CD8-positive, alpha-beta memory T cell (primary cell): ENCODE data around the gene ARAP3. TPM values are rescaled to one million over a fixed set of nuclear protein-coding genes. Genes with fewer than 3 reads are reported as not detected.
A peak's percentile ranks its signal among the peaks of the same experiment; 100 is the strongest.

Experiments used
- CTCF ChIA-PET: fragments of 350-600 bp; sonication (Branson Sonifier 250); formaldehyde crosslinking; loops from one replicate; lab custom pipeline; 2021; ENCODE audit warnings: antibody characterized with exemption; lab: Charles Lee
- POLR2A ChIA-PET: fragments of 350-600 bp; sonication (Branson Sonifier 250); formaldehyde crosslinking; loops from one replicate; lab custom pipeline; 2021; ENCODE audit warnings: antibody characterized with exemption; lab: Charles Lee
- DNase-seq, 5 donors: peaks; one replicate each; pipeline versions ENCODE4 v3.0.0 to v3.0.0-alpha.2; 2020 to 2022; ENCODE audit warnings: mixed read lengths in 1 of 5
- H3K27ac ChIP-seq: one replicate; pipeline ENCODE4 v1.7.0; 2013; ENCODE audit warnings: low read depth, mild to moderate bottlenecking, low read length, moderate library complexity
- H3K27me3 ChIP-seq: 2 replicates; pipeline ENCODE4 v1.7.0; 2013; ENCODE audit warnings: low read length, mild to moderate bottlenecking; ENCODE audit not compliant: insufficient read depth, poor library complexity, severe bottlenecking
- H3K36me3 ChIP-seq: 2 replicates; pipeline ENCODE4 v1.7.0; 2013; ENCODE audit warnings: mild to moderate bottlenecking, low read length, moderate library complexity; ENCODE audit not compliant: insufficient read depth
- H3K4me1 ChIP-seq: 2 replicates; pipeline ENCODE4 v1.7.0; 2013; ENCODE audit warnings: mild to moderate bottlenecking, low read length, moderate library complexity; ENCODE audit not compliant: insufficient read depth
- H3K4me3 ChIP-seq: 2 replicates; pipeline ENCODE4 v1.7.0; 2013; ENCODE audit warnings: mild to moderate bottlenecking, low read length
- H3K9me3 ChIP-seq: 2 replicates; pipeline ENCODE4 v1.7.0; 2013; ENCODE audit warnings: mild to moderate bottlenecking, low read length
- H3K27ac Mint-ChIP-seq, 8 donors: one replicate each; pipeline ENCODE4 v1.8.0; 2020 to 2021; ENCODE audit warnings: mixed read lengths in 8 of 8, mild to moderate bottlenecking in 6 of 8, inconsistent platforms in 3 of 8, moderate library complexity in 3 of 8
- H3K27me3 Mint-ChIP-seq, 2 donors: one replicate each; pipeline ENCODE4 v1.8.0; 2020 to 2021; ENCODE audit warnings: mixed read lengths in 2 of 2, mild to moderate bottlenecking in 1 of 2, moderate library complexity in 1 of 2
- H3K36me3 Mint-ChIP-seq, 3 donors: one replicate each; pipeline ENCODE4 v1.8.0; 2020 to 2021; ENCODE audit warnings: mixed read lengths in 3 of 3, inconsistent platforms in 1 of 3, mild to moderate bottlenecking in 1 of 3
- H3K4me1 Mint-ChIP-seq, 3 donors: one replicate each; pipeline ENCODE4 v1.8.0; 2020 to 2021; ENCODE audit warnings: mixed read lengths in 3 of 3, inconsistent platforms in 1 of 3, mild to moderate bottlenecking in 1 of 3
- H3K4me3 Mint-ChIP-seq, 7 donors: one replicate each; pipeline ENCODE4 v1.8.0; 2020 to 2021; ENCODE audit warnings: mixed read lengths in 7 of 7, mild to moderate bottlenecking in 6 of 7, moderate library complexity in 4 of 7, inconsistent platforms in 2 of 7
- H3K9me3 Mint-ChIP-seq, 5 donors: one replicate each; pipeline ENCODE4 v1.8.0; 2020 to 2022; ENCODE audit warnings: mixed read lengths in 5 of 5, mild to moderate bottlenecking in 3 of 5, moderate library complexity in 2 of 5, inconsistent platforms in 1 of 5
- polyA plus RNA-seq: library from polyadenylated mRNA; unstranded; fragments of 300-500 nt; fragmentation: Illumina TruSeq; gene quantifications from one replicate; pipeline ENCODE4 v1.2.3, GENCODE V29; 2021
- total RNA-seq, 2 experiments: library from RNA; stranded (reverse); gene quantifications; one replicate each; pipeline ENCODE4 v1.2.3, GENCODE V29; 2021

The ARAP3 gene
- total and polyA plus RNA-seq, 3 experiments from 2014 or later: 0.20 to 7.9 (median 6.9) TPM

DNA sequence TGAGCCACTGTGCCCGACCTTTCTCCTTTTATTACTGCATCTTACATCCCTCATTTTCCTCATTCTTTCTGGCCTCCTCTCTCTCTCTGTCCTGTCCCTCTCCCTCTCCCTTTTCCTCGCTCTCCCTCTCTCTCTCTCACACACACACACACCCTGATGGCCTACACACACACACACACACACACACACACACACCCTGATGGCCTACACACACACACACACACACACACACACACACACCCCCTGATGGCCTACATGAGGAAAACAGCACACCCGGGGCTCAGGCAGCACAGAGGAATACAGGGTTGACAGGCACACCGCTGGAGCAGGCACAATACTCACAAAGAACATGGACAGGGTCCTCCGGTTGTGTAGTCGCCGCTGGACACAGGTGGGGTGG, 27.0 kb downstream of the ARAP3 start:
- Mint-ChIP-seq H3K36me3 (peaks cover 0 to 14% (median 14%) of the 10 kb centered on the region in 3 donors), H3K4me1 (peaks cover 23 to 29% (median 28%) of the 10 kb centered on the region in 3 donors), H3K27me3 (peaks cover 8 to 12% of the 10 kb centered on the region in 2 donors), H3K4me3 (no peak overlapping the region), H3K9me3 (no peaks in the 10 kb centered on the region), H3K27ac (peak overlapping the region in 1 of 8 donors; percentile 41)
- ChIA-PET POLR2A (interaction anchor here (0.7 kb wide), 1 partner anchor 45 kb away, joined by 3 read pairs; no protein-coding TSS in a partner anchor), CTCF (interaction anchor here (1.8 kb wide), 1 partner anchor 225 kb away, joined by 5 read pairs; no protein-coding TSS in a partner anchor)
- H3K36me3 ChIP-seq: no peaks in the 10 kb centered on the region
- no peaks in the 10 kb centered on the region for H3K27me3 ChIP-seq
- no peak overlapping the region for H3K4me3 ChIP-seq
- H3K4me1 ChIP-seq: peaks cover 20% of the 10 kb centered on the region
- no peaks in the 10 kb centered on the region for H3K9me3 ChIP-seq
- DNase-seq: no peak
- H3K27ac ChIP-seq: no peak overlapping the region

DNA sequence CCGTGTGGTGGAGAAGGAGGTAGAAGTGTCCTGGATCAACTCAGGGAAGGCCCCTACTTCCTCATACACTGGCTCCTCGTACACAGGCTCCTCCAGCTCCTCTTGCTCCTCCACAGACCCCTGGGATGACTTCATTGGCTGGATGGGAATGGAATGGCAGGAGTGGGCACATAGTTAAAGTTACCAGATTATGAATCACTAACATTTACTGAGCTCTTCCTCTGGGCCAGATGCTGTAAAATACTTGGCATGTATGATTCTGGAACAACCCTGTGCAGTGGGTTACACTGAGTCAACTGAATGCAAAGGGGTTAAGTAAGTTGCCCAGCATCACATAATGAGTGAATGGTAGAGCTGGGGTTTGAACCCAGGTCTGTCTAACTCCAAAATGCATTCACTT, 27.7 kb downstream of the ARAP3 start:
- Mint-ChIP-seq H3K27me3 (peaks cover 8 to 12% of the 10 kb centered on the region in 2 donors), H3K36me3 (peaks cover 0 to 20% (median 8%) of the 10 kb centered on the region in 3 donors), H3K27ac (no peak overlapping the region), H3K4me3 (peak overlapping the region in 1 of 7 donors; percentile 15), H3K4me1 (peaks cover 31 to 36% (median 35%) of the 10 kb centered on the region in 3 donors), H3K9me3 (no peaks in the 10 kb centered on the region)
- H3K27me3 ChIP-seq: no peaks in the 10 kb centered on the region
- no peaks in the 10 kb centered on the region for H3K36me3 ChIP-seq
- no peak overlapping the region for H3K4me3 ChIP-seq
- H3K4me1 ChIP-seq: peaks cover 26% of the 10 kb centered on the region
- ChIA-PET CTCF (interaction anchor here (1.1 to 2.0 kb wide), 3 partner anchors 10 to 225 kb away, joined by 3 to 6 read pairs (median 5); no protein-coding TSS in a partner anchor), POLR2A (interaction anchor here (0.7 to 0.8 kb wide), 2 partner anchors 9 to 46 kb away, joined by 3 to 5 read pairs; no protein-coding TSS in a partner anchor)
- H3K9me3 ChIP-seq: no peaks in the 10 kb centered on the region
- no peak overlapping the region for H3K27ac ChIP-seq
- DNase-seq: no peak

DNA sequence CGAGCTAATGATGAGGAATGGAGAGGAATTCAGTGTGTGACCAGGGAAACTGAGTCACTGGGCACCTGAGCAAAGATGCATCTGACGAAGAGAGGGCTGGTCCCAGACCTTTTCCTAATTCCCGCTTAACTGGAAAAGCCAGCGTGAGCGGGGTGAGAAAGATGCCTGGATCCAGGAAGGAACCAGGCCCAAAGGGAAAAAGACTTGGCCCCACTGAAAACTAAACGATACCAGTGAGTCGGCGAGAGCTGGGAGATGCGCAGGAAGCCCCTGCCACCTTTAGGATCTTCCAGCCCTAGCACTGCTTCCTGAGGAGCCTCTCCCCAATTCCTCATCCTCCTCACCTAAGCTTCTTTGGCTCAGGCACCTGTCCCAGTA, 30.3 kb downstream of the ARAP3 start:
- Histone ChIP-seq H3K27ac (peak overlapping the region; percentile 73), H3K4me1 (peaks cover 26% of the 10 kb centered on the region), H3K4me3 (peak overlapping the region; percentile 78), H3K36me3 (no peaks in the 10 kb centered on the region), H3K9me3 (no peaks in the 10 kb centered on the region), H3K27me3 (no peaks in the 10 kb centered on the region)
- Mint-ChIP-seq H3K4me3 (peak overlapping the region; percentile 82 to 99 (median 95)), H3K36me3 (peaks cover 2 to 34% (median 6%) of the 10 kb centered on the region in 3 donors), H3K9me3 (no peaks in the 10 kb centered on the region), H3K4me1 (peaks cover 40 to 55% (median 49%) of the 10 kb centered on the region in 3 donors), H3K27ac (peak overlapping the region; percentile 85 to 99 (median 96)), H3K27me3 (peaks cover 0 to 5% of the 10 kb centered on the region in 2 donors)
- POLR2A ChIA-PET: interaction anchor here (0.7 to 5.1 kb wide), 5 partner anchors 14 to 272 kb away, joined by 3 to 46 read pairs (median 11); partner anchors contain the start of genes DELE1, HDAC3 and RELL2
- DNase-seq: no peak
- CTCF ChIA-PET: interaction anchor here (1.1 to 4.0 kb wide), 9 partner anchors 8 to 227 kb away, joined by 4 to 22 read pairs (median 7); partner anchors contain the start of genes HDAC3, PCDH1 and RELL2

DNA sequence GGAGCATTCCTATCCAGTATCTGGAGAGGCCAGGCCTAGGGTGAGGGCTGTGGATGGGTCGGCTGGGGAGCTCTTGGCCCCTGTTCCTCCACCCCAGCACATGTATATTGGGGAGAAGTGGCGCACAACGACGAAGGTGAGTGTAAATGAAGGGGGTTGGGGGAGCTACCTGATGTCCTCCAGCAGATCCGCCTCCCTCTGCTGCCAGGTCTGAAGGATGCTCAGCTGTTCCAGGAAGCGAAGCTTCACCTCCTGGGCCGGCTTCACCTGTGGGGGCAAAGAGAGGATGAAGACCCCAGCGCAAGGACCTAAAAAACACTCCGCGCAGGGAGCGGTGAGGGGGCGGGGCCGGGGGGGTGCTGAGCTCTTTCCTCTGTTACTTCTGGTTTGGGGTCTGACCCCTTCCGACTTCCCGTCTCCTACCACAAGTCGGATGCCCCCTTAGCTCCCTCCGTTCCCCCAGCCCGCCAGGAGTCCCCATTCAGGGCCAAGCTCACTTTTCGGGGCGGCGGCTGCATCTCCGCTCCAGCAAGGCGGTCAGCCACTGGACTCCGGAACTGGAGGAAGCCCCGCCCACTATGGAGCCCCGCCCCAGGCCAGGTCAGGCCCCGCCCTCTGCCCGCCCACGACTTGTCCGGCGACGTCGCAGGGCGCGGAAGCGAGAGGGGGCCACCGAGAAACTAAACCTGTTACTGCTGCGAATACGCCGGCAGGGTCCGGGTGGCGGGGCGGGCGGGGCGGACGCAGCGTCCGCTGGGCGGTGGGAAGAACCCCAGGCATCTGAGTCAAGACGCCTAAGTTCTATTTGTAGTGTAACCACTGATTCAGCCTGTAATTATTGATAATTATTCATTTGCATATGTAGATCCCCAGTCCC, 30.9 kb downstream of the ARAP3 start, which contains the start of gene FCHSD1:
TSS of gene FCHSD1 (minus strand) at position 568 of the 877 bp plus-strand sequence. CDS start at position 518, 50 bp downstream.
- Mint-ChIP-seq H3K36me3 (peaks cover 2 to 40% (median 2%) of the 10 kb centered on the region in 3 donors), H3K9me3 (no peaks in the 10 kb centered on the region), H3K27ac (peak within 1 kb of the TSS; percentile 85 to 99 (median 96)), H3K27me3 (peaks cover 0 to 4% of the 10 kb centered on the region in 2 donors), H3K4me3 (peak within 1 kb of the TSS; percentile 82 to 99 (median 95)), H3K4me1 (peaks cover 40 to 59% (median 49%) of the 10 kb centered on the region in 3 donors)
- Histone ChIP-seq H3K4me3 (peak within 1 kb of the TSS; percentile 78), H3K36me3 (no peaks in the 10 kb centered on the region), H3K9me3 (no peaks in the 10 kb centered on the region), H3K4me1 (peaks cover 26% of the 10 kb centered on the region), H3K27me3 (no peaks in the 10 kb centered on the region), H3K27ac (peak within 1 kb of the TSS; percentile 73)
- peak; percentile 81 to 90 (median 82) for DNase-seq
- CTCF ChIA-PET: interaction anchor here (0.7 to 4.0 kb wide), 13 partner anchors 8 to 310 kb away, joined by 3 to 22 read pairs (median 5); partner anchors contain the start of genes HDAC3, PCDH1 and RELL2
- POLR2A ChIA-PET: interaction anchor here (0.7 to 5.1 kb wide), 13 partner anchors 9 to 318 kb away, joined by 3 to 46 read pairs (median 4); partner anchors contain the start of genes DELE1, DIAPH1, HDAC3 and RELL2

DNA sequence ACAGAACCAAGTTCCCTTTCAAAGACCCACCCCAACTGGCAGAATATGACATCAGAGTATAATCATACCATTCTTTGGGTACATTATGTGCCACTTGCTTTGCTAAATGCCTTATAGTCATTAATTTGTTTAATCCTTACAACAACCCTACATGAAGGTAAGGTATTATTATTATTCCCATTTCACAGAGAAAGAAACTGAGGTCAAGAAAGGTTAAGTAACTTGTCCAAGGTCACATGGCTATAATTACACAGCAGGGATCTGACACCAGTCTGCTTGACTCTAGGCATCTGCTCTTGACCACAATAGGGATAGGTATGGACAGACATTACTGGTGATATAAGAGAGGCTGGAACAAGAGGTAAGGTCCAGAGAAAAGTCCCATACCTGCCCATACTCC, 32.1 kb downstream of the ARAP3 start:
- Histone ChIP-seq H3K27ac (no peak overlapping the region), H3K9me3 (no peaks in the 10 kb centered on the region), H3K36me3 (no peaks in the 10 kb centered on the region), H3K4me1 (peaks cover 26% of the 10 kb centered on the region), H3K4me3 (no peak overlapping the region), H3K27me3 (no peaks in the 10 kb centered on the region)
- H3K27me3 Mint-ChIP-seq: peaks cover 0 to 2% of the 10 kb centered on the region in 2 donors
- peak overlapping the region; percentile 85 to 99 (median 96) for H3K27ac Mint-ChIP-seq
- no peaks in the 10 kb centered on the region for H3K9me3 Mint-ChIP-seq
- ChIA-PET POLR2A (interaction anchor here (5.1 kb wide), 1 partner anchor 12 kb away, joined by 46 read pairs; the partner anchor contains the start of genes HDAC3 and RELL2), CTCF (interaction anchor here (1.6 to 4.0 kb wide), 4 partner anchors 9 to 58 kb away, joined by 6 to 22 read pairs (median 16); partner anchors contain the start of genes HDAC3 and RELL2)
- peaks cover 2 to 48% (median 3%) of the 10 kb centered on the region in 3 donors for H3K36me3 Mint-ChIP-seq
- H3K4me3 Mint-ChIP-seq: peak overlapping the region; percentile 82 to 99 (median 95)
- no peak for DNase-seq
- H3K4me1 Mint-ChIP-seq: peaks cover 40 to 62% (median 43%) of the 10 kb centered on the region in 3 donors

DNA sequence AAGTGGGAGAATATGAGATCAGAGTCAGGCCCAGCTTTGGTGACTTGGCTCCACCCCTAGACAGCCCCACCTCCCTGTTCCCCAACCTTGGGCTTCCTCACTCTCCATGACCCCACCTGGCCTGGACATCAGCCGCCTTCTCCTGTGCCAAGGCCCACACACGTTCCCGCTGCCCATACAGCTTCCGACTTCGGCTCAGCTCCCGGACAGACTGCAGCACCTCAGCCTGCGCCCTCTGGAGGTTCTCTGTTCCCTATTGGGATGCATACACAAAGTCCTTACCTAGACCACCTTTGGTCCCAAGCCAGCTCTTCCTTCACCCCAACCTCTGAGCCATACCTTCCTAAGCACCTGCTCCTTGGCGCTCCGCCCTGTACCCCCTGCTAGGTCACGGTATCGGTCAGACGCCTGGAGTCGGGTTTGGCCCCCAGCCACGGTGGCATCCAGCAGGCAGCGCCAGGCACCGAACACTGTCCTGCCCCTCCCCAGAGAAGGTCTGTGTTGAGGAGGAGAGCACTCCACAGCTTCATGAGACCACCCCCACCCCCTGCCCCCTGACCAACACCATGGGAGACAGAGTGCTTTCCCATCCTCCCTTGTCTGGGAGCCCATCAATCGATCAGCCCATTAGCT, 32.9 kb downstream of the ARAP3 start:
- H3K27me3 Mint-ChIP-seq: peaks cover 0 to 2% of the 10 kb centered on the region in 2 donors
- Histone ChIP-seq H3K9me3 (no peaks in the 10 kb centered on the region), H3K27me3 (no peaks in the 10 kb centered on the region), H3K27ac (no peak overlapping the region), H3K4me3 (no peak overlapping the region), H3K36me3 (no peaks in the 10 kb centered on the region), H3K4me1 (peaks cover 26% of the 10 kb centered on the region)
- ChIA-PET CTCF (interaction anchor here (0.8 to 4.0 kb wide), 3 partner anchors 12 to 85 kb away, joined by 3 to 22 read pairs (median 19); partner anchors contain the start of genes HDAC3 and RELL2), POLR2A (interaction anchor here (5.1 kb wide), 1 partner anchor 12 kb away, joined by 46 read pairs; the partner anchor contains the start of genes HDAC3 and RELL2)
- peak overlapping the region in 7 of 8 donors; percentile 25 to 96 (median 85) for H3K27ac Mint-ChIP-seq
- no peak for DNase-seq
- peak overlapping the region in 3 of 7 donors; percentile 62 to 95 (median 94) for H3K4me3 Mint-ChIP-seq
- H3K4me1 Mint-ChIP-seq: peaks cover 40 to 62% (median 43%) of the 10 kb centered on the region in 3 donors
- no peaks in the 10 kb centered on the region for H3K9me3 Mint-ChIP-seq
- peaks cover 2 to 56% (median 4%) of the 10 kb centered on the region in 3 donors for H3K36me3 Mint-ChIP-seq

DNA sequence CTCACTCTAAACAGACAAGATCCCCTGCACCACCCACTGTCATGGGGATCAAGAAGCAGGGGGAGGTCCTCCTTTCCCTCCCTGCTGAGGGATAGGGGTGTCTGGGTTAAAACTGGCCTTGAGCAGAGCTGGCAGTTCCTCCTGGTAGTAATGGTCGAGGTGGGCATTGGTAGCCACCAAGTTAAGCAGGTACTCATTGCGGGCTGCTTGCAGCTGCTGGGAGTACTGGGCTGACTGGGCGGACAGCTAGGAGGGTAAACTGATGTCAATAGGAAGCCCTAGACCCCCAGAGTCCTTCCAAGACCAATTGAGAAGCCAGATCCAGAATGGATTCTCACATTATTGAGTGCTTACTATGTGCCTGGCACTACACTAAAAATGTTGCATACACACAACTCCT, 34.2 kb downstream of the ARAP3 start:
- H3K36me3 Mint-ChIP-seq: peaks cover 2 to 68% (median 4%) of the 10 kb centered on the region in 3 donors

More for the DNA sequence above, 34.2 kb downstream of the ARAP3 start:
- no peak overlapping the region for H3K4me3 Mint-ChIP-seq
- no peaks in the 10 kb centered on the region for H3K27me3 Mint-ChIP-seq
- ChIA-PET POLR2A (interaction anchor here (5.1 kb wide), 1 partner anchor 10 kb away, joined by 46 read pairs; the partner anchor contains the start of genes HDAC3 and RELL2), CTCF (interaction anchor here (0.9 to 1.5 kb wide), 3 partner anchors 12 to 276 kb away, joined by 3 to 4 read pairs (median 3); partner anchors contain the start of genes DELE1 and DIAPH1)
- peaks cover 40 to 62% (median 43%) of the 10 kb centered on the region in 3 donors for H3K4me1 Mint-ChIP-seq
- Histone ChIP-seq H3K27me3 (no peaks in the 10 kb centered on the region), H3K36me3 (no peaks in the 10 kb centered on the region), H3K27ac (no peak overlapping the region), H3K4me1 (peaks cover 26% of the 10 kb centered on the region), H3K4me3 (no peak overlapping the region), H3K9me3 (no peaks in the 10 kb centered on the region)
- H3K9me3 Mint-ChIP-seq: no peaks in the 10 kb centered on the region
- peak overlapping the region in 2 of 8 donors; percentile 24 to 54 for H3K27ac Mint-ChIP-seq
- DNase-seq: no peak
